Panc1 (cell line): ENCODE measurements around the gene HMCN2. TPM values are rescaled to one million over a fixed set of nuclear protein-coding genes. Genes with fewer than 3 reads are reported as not detected.
"Not testable (repeated sequence)": the region's sequence is repeated elsewhere in the genome, so short reads cannot be mapped to it uniquely, and the experiment has no call there.

Experiments
- ATAC-seq: fragments of 200-7000 bp; cut with Tn5 transposase; 2 replicates; pipeline ENCODE4 v1.9.1; 2020; ENCODE audit warnings: mild to moderate bottlenecking, moderate library complexity
- BruUV-seq: library from RNA; stranded (reverse); fragments of 400-500 nt; replicated peaks from 2 replicates; lab custom pipeline; 2021; lab: Mats Ljungman, UMichigan
- CTCF ChIA-PET: fragments of 300-600 bp; sonication (Branson Sonifier 250); formaldehyde crosslinking; loops from one replicate; lab custom pipeline; 2022; ENCODE audit warnings: antibody characterized with exemption; lab: Charles Lee
- POLR2A ChIA-PET: fragments of 300-600 bp; sonication (Branson Sonifier 250); formaldehyde crosslinking; loops from one replicate; lab custom pipeline; 2022; ENCODE audit warnings: antibody characterized with exemption; lab: Charles Lee
- DNase-seq: peaks from one replicate; pipeline ENCODE4 v3.0.0-alpha.2; 2010; ENCODE audit warnings: low read depth, low spot score
- H3K27ac ChIP-seq: 2 replicates; pipeline ENCODE4 v1.5.1; 2011; ENCODE audit warnings: mild to moderate bottlenecking, low read length, inconsistent platforms
- H3K27me3 ChIP-seq: fragments of 200-500 bp; sonication (Bioruptor generic); 2 replicates; pipeline ENCODE4 v1.6.0; 2014; ENCODE audit warnings: low read length, inconsistent platforms; ENCODE audit not compliant: control insufficient read depth, insufficient read depth
- H3K36me3 ChIP-seq: fragments of 200-500 bp; sonication (Bioruptor generic); 2 replicates; pipeline ENCODE4 v1.5.1; 2014; ENCODE audit warnings: inconsistent platforms, mild to moderate bottlenecking, low read length, moderate library complexity; ENCODE audit not compliant: control insufficient read depth, insufficient read depth
- H3K4me1 ChIP-seq: 2 replicates; pipeline ENCODE4 v1.5.1; 2011; ENCODE audit warnings: inconsistent platforms, mild to moderate bottlenecking, low read length, moderate library complexity; ENCODE audit not compliant: control insufficient read depth, insufficient read depth
- H3K4me3 ChIP-seq, 2 experiments: 2 replicates each; pipeline ENCODE4 v1.5.1; 2011 to 2012; ENCODE audit warnings: low read depth in 2 of 2, low read length in 2 of 2, mild to moderate bottlenecking in 2 of 2, inconsistent platforms in 1 of 2, moderate library complexity in 1 of 2
- H3K9me3 ChIP-seq: fragments of 200-500 bp; sonication (Bioruptor generic); 2 replicates; pipeline ENCODE4 v1.5.1; 2014; ENCODE audit warnings: low read depth, mild to moderate bottlenecking, inconsistent platforms, low read length, moderate library complexity; ENCODE audit not compliant: control insufficient read depth, insufficient read depth
- CTCF ChIP-seq: fragments of 450-650 bp; IDR thresholded peaks from 2 replicates; pipeline ENCODE4 v1.5.1; 2017; ENCODE audit warnings: mild to moderate bottlenecking
- POLR2AphosphoS5 ChIP-seq: IDR thresholded peaks from 2 replicates; pipeline ENCODE4 v1.6.1; 2012; ENCODE audit warnings: mild to moderate bottlenecking, low read depth, low read length, moderate library complexity
- SIN3A ChIP-seq: IDR thresholded peaks from 2 replicates; pipeline ENCODE4 v1.6.1; 2012; ENCODE audit warnings: low read depth, mild to moderate bottlenecking, low read length, moderate library complexity, borderline replicate concordance; ENCODE audit not compliant: insufficient read depth
- TCF7L2 ChIP-seq: IDR thresholded peaks from 2 replicates; pipeline ENCODE4 v1.6.1; 2011; ENCODE audit warnings: mild to moderate bottlenecking, low read depth, low read length, inconsistent platforms
- in situ Hi-C: cut with HindIII; loops from 2 replicates; pipeline ENCODE4 v1.10.0; 2016; ENCODE audit warnings: low sequenced_read_pairs, low pct_unique_long_range_greater_than_20kb
- intact Hi-C: fragments of 100-400 bp; cut with micrococcal nuclease; formaldehyde crosslinking; loops from one replicate; pipeline ENCODE4 v1.10.0; 2022; ENCODE audit not compliant: unreplicated experiment
- total RNA-seq: library from RNA; stranded (reverse); gene quantifications from one replicate; pipeline ENCODE4 v1.2.1, GENCODE V29; 2021; ENCODE audit not compliant: unreplicated experiment
- TF ChIP-seq, protein P1 (sequence below), 2 experiments: IDR thresholded peaks; 2 replicates each; pipeline ENCODE4 v1.6.1; 2011 to 2012; ENCODE audit warnings: low read depth in 2 of 2, control low read depth in 1 of 2, low read length in 1 of 2, mild to moderate bottlenecking in 1 of 2, moderate library complexity in 1 of 2; ENCODE audit not compliant: insufficient read depth in 1 of 2

Gene HMCN2
- total RNA-seq, 1 experiment from 2014 or later, result 0.05 TPM

- no TSS peak for BruUV-seq
- CTCF ChIA-PET, result no interaction called here
- H3K9me3 ChIP-seq, result no peaks in the 10 kb centered on the region
- no peak overlapping the region for H3K4me3 ChIP-seq
- ATAC-seq, result no peak
- intact Hi-C loops (no loop called here), in situ Hi-C loops (no loop called here)
- H3K27me3 ChIP-seq, result no peaks in the 10 kb centered on the region
- no peak for DNase-seq
- POLR2A ChIA-PET, result no interaction called here
- no peak overlapping the region for H3K27ac ChIP-seq
- TF ChIP-seq TCF7L2 (no peak), POLR2AphosphoS5 (no peak), CTCF (no peak), SIN3A (no peak)
- TF ChIP-seq, protein P1, sequence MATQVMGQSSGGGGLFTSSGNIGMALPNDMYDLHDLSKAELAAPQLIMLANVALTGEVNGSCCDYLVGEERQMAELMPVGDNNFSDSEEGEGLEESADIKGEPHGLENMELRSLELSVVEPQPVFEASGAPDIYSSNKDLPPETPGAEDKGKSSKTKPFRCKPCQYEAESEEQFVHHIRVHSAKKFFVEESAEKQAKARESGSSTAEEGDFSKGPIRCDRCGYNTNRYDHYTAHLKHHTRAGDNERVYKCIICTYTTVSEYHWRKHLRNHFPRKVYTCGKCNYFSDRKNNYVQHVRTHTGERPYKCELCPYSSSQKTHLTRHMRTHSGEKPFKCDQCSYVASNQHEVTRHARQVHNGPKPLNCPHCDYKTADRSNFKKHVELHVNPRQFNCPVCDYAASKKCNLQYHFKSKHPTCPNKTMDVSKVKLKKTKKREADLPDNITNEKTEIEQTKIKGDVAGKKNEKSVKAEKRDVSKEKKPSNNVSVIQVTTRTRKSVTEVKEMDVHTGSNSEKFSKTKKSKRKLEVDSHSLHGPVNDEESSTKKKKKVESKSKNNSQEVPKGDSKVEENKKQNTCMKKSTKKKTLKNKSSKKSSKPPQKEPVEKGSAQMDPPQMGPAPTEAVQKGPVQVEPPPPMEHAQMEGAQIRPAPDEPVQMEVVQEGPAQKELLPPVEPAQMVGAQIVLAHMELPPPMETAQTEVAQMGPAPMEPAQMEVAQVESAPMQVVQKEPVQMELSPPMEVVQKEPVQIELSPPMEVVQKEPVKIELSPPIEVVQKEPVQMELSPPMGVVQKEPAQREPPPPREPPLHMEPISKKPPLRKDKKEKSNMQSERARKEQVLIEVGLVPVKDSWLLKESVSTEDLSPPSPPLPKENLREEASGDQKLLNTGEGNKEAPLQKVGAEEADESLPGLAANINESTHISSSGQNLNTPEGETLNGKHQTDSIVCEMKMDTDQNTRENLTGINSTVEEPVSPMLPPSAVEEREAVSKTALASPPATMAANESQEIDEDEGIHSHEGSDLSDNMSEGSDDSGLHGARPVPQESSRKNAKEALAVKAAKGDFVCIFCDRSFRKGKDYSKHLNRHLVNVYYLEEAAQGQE (IDR thresholded peaks at IDR 0.05; ENCODE audit: insufficient read depth in 1 of 2, low read depth in 2 of 2, low read length in 1 of 2), result no peak
- H3K36me3 ChIP-seq, result no peaks in the 10 kb centered on the region
- no peaks in the 10 kb centered on the region; the same call in 1 of the 2 replicates for H3K4me1 ChIP-seq
Measured at GRCh38 chr9:130337784-130338380, 72.3 kb downstream of the HMCN2 start.

GRCh38 chr9:130338891-130339290, 73.3 kb downstream of the HMCN2 start:
- H3K36me3 ChIP-seq, ATAC-seq, H3K4me3 ChIP-seq, H3K9me3 ChIP-seq, intact Hi-C loops, DNase-seq, H3K27me3 ChIP-seq, H3K27ac ChIP-seq, POLR2A ChIA-PET, CTCF ChIA-PET, BruUV-seq, H3K4me1 ChIP-seq, in situ Hi-C loops: not testable (repeated sequence)

GRCh38 chr9:130339306-130339705, 73.7 kb downstream of the HMCN2 start:
- in situ Hi-C loops, result no loop called here
- ChIA-PET CTCF (no interaction called here), POLR2A (no interaction called here)
- Histone ChIP-seq H3K9me3 (no peaks in the 10 kb centered on the region), H3K27ac (no peak overlapping the region), H3K27me3 (no peaks in the 10 kb centered on the region), H3K4me3 (no peak overlapping the region), H3K36me3 (no peaks in the 10 kb centered on the region), H3K4me1 (no peaks in the 10 kb centered on the region; the same call in 1 of the 2 replicates)
- intact Hi-C loops, result no loop called here
- DNase-seq (no peak), ATAC-seq (no peak)
- no peak for TF ChIP-seq POLR2AphosphoS5
- TF ChIP-seq CTCF, result no peak
- TF ChIP-seq SIN3A, result no peak
- TF ChIP-seq, protein P1 (IDR thresholded peaks at IDR 0.05; ENCODE audit: insufficient read depth in 1 of 2, low read depth in 2 of 2, low read length in 1 of 2), result no peak
- TF ChIP-seq TCF7L2, result no peak
- no TSS peak for BruUV-seq
